ENCODE results near the gene ITIH1. TPM values are rescaled to one million over a fixed set of nuclear protein-coding genes. Genes with fewer than 3 reads are reported as not detected.

Gene ITIH1
- total RNA-seq, 1 donor from 2014 or later = not detected

- Histone ChIP-seq H3K79me2 (ENCODE audit: low read depth) (no peaks in the 10 kb centered on the region), H3K36me3 (no peaks in the 10 kb centered on the region), H3K4me2 (peak overlapping the region; percentile 81), H3K4me1 (peaks cover 36% of the 10 kb centered on the region), H3F3A (ENCODE audit: low read depth) (peaks cover 10% of the 10 kb centered on the region), H3K9ac (no peak overlapping the region), H3K4me3 (no peak overlapping the region), H3K27ac (peak overlapping the region; percentile 92), H4K20me1 (ENCODE audit: low read depth) (no peaks in the 10 kb centered on the region), H3K9me3 (ENCODE audit: low read depth) (no peaks in the 10 kb centered on the region), H2AFZ (replicated peaks) (no peak overlapping the region), H3K27me3 (no peaks in the 10 kb centered on the region)
- TF ChIP-seq CTCF (IDR thresholded peaks at IDR 0.05) = no peak
- TF ChIP-seq EZH2 (IDR thresholded peaks at IDR 0.05) = no peak
- TF ChIP-seq EZH2phosphoT487 (IDR thresholded peaks at IDR 0.05) = no peak
- no peaks in the 10 kb centered on the region for H3K9me3 Mint-ChIP-seq
- peak overlapping the region; percentile 87 for H3K27ac Mint-ChIP-seq
- H3K4me3 Mint-ChIP-seq = peak overlapping the region; percentile 58
- H3K36me3 Mint-ChIP-seq = peaks cover 10% of the 10 kb centered on the region
- DNase-seq (ENCODE audit: low spot score) = no peak
- H3K4me1 Mint-ChIP-seq = peaks cover 41% of the 10 kb centered on the region
- H3K27me3 Mint-ChIP-seq (ENCODE audit: insufficient read depth, low read depth) = peaks cover 3% of the 10 kb centered on the region
Measured at GRCh38 chr3:52835766-52836470, 58.5 kb downstream of the ITIH1 start.

GRCh38 chr3:52836471-52836845, 59.1 kb downstream of the ITIH1 start:
- no peak overlapping the region for H2AFZ ChIP-seq (replicated peaks)
- no peak for TF ChIP-seq EZH2 (IDR thresholded peaks at IDR 0.05)
- TF ChIP-seq EZH2phosphoT487 (IDR thresholded peaks at IDR 0.05) = no peak
- H3K27ac ChIP-seq = no peak overlapping the region
- H3K36me3 ChIP-seq = no peaks in the 10 kb centered on the region
- no peak overlapping the region for H3K9ac ChIP-seq
- no peak overlapping the region for H3K4me2 ChIP-seq
- no peaks in the 10 kb centered on the region for H3K9me3 ChIP-seq (ENCODE audit: low read depth)
- no peak overlapping the region for H3K27ac Mint-ChIP-seq
- peaks cover 10% of the 10 kb centered on the region for H3F3A ChIP-seq (ENCODE audit: low read depth)
- peaks cover 4% of the 10 kb centered on the region for H3K27me3 Mint-ChIP-seq (ENCODE audit: insufficient read depth, low read depth)
- no peaks in the 10 kb centered on the region for H3K27me3 ChIP-seq
- peaks cover 41% of the 10 kb centered on the region for H3K4me1 Mint-ChIP-seq
- DNase-seq (ENCODE audit: low spot score) = no peak
- H3K9me3 Mint-ChIP-seq = no peaks in the 10 kb centered on the region
- H3K4me3 Mint-ChIP-seq = peak overlapping the region; percentile 28
- H3K79me2 ChIP-seq (ENCODE audit: low read depth) = no peaks in the 10 kb centered on the region
- H3K36me3 Mint-ChIP-seq = peaks cover 10% of the 10 kb centered on the region
- no peak overlapping the region for H3K4me3 ChIP-seq
- no peaks in the 10 kb centered on the region for H4K20me1 ChIP-seq (ENCODE audit: low read depth)
- H3K4me1 ChIP-seq = peaks cover 36% of the 10 kb centered on the region

GRCh38 chr3:52836986-52837385, 59.6 kb downstream of the ITIH1 start:
- TF ChIP-seq CTCF (IDR thresholded peaks at IDR 0.05) (no peak), EZH2 (IDR thresholded peaks at IDR 0.05) (no peak), EZH2phosphoT487 (IDR thresholded peaks at IDR 0.05) (no peak)
- Histone ChIP-seq H3K36me3 (no peaks in the 10 kb centered on the region), H3K9ac (no peak overlapping the region), H3K4me1 (peaks cover 36% of the 10 kb centered on the region), H3K27ac (no peak overlapping the region), H3K27me3 (no peaks in the 10 kb centered on the region), H3K79me2 (ENCODE audit: low read depth) (no peaks in the 10 kb centered on the region), H2AFZ (replicated peaks) (no peak overlapping the region), H3K4me2 (no peak overlapping the region), H3F3A (ENCODE audit: low read depth) (peaks cover 10% of the 10 kb centered on the region), H3K4me3 (no peak overlapping the region), H4K20me1 (ENCODE audit: low read depth) (no peaks in the 10 kb centered on the region), H3K9me3 (ENCODE audit: low read depth) (no peaks in the 10 kb centered on the region)
- Mint-ChIP-seq H3K4me1 (peaks cover 43% of the 10 kb centered on the region), H3K36me3 (peaks cover 12% of the 10 kb centered on the region), H3K27me3 (ENCODE audit: insufficient read depth, low read depth) (peaks cover 6% of the 10 kb centered on the region), H3K9me3 (no peaks in the 10 kb centered on the region), H3K27ac (no peak overlapping the region), H3K4me3 (peak overlapping the region; percentile 28)
- DNase-seq (ENCODE audit: low spot score) = no peak

GRCh38 chr3:52838561-52839267, 61.3 kb downstream of the ITIH1 start:
- Mint-ChIP-seq H3K36me3 (peaks cover 9% of the 10 kb centered on the region), H3K27ac (no peak overlapping the region), H3K9me3 (no peaks in the 10 kb centered on the region), H3K4me1 (peaks cover 49% of the 10 kb centered on the region), H3K27me3 (ENCODE audit: insufficient read depth, low read depth) (peaks cover 7% of the 10 kb centered on the region), H3K4me3 (no peak overlapping the region)
- Histone ChIP-seq H3K27ac (no peak overlapping the region), H3F3A (ENCODE audit: low read depth) (peaks cover 10% of the 10 kb centered on the region), H3K27me3 (no peaks in the 10 kb centered on the region), H2AFZ (replicated peaks) (no peak overlapping the region), H3K36me3 (no peaks in the 10 kb centered on the region), H3K79me2 (ENCODE audit: low read depth) (no peaks in the 10 kb centered on the region), H4K20me1 (ENCODE audit: low read depth) (no peaks in the 10 kb centered on the region), H3K9ac (no peak overlapping the region), H3K4me1 (peaks cover 35% of the 10 kb centered on the region), H3K4me3 (no peak overlapping the region), H3K4me2 (peak overlapping the region; percentile 45), H3K9me3 (ENCODE audit: low read depth) (no peaks in the 10 kb centered on the region)
- TF ChIP-seq EZH2 (IDR thresholded peaks at IDR 0.05) (no peak), CTCF (IDR thresholded peaks at IDR 0.05) (no peak), EZH2phosphoT487 (IDR thresholded peaks at IDR 0.05) (no peak)
- DNase-seq (ENCODE audit: low spot score) = no peak

Measured in neural progenitor cell (in vitro differentiated cells).